ENCODE data around the gene ASPRV1. TPM values are rescaled to one million over a fixed set of nuclear protein-coding genes. Genes with fewer than 3 reads are reported as not detected.

ASPRV1 gene
- total and polyA plus RNA-seq, 10 of the 15 experiments (the other 5 are each of a cell fraction or from before 2014, with no cell fraction given) = 0.11 to 1.1 (median 0.33) TPM

- TF ChIP-seq, protein P1, sequence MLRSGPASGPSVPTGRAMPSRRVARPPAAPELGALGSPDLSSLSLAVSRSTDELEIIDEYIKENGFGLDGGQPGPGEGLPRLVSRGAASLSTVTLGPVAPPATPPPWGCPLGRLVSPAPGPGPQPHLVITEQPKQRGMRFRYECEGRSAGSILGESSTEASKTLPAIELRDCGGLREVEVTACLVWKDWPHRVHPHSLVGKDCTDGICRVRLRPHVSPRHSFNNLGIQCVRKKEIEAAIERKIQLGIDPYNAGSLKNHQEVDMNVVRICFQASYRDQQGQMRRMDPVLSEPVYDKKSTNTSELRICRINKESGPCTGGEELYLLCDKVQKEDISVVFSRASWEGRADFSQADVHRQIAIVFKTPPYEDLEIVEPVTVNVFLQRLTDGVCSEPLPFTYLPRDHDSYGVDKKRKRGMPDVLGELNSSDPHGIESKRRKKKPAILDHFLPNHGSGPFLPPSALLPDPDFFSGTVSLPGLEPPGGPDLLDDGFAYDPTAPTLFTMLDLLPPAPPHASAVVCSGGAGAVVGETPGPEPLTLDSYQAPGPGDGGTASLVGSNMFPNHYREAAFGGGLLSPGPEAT (IDR thresholded peaks at IDR 0.05; ENCODE audit: low read depth) = no peak
- no peak for TF ChIP-seq PML (IDR thresholded peaks at IDR 0.05; ENCODE audit: low read length)
- no peak for TF ChIP-seq BCL11A (IDR thresholded peaks at IDR 0.05; ENCODE audit: low read depth, low read length)
Observed at GRCh38 chr2:69985688-69986087, 24.3 kb upstream of the ASPRV1 start (continued).

GRCh38 chr2:69985216-69985615 is 23.8 kb upstream of the ASPRV1 start:
- WGBS (ENCODE audit: insufficient coverage, insufficient replicate concordance, low lambda C conversion rate, missing lambda C conversion rate) = 100% methylated on average over 3 of the region's 3 CpGs
- Histone ChIP-seq H3K9me3 (replicated peaks; ENCODE audit: control insufficient read depth, insufficient read depth, low read length) (no peaks in the 10 kb centered on the region), H3K79me2 (ENCODE audit: control insufficient read depth, insufficient read depth, low read length) (no peaks in the 10 kb centered on the region), H3K27me3 (replicated peaks in 1 of 2; ENCODE audit: control insufficient read depth in 2 of 2, insufficient read depth in 2 of 2, low read length in 1 of 2) (no peaks in the 10 kb centered on the region), H2AFZ (ENCODE audit: control insufficient read depth, low read depth, low read length) (no peak overlapping the region), H4K20me1 (ENCODE audit: control insufficient read depth, insufficient read depth) (no peaks in the 10 kb centered on the region), H3K9ac (ENCODE audit: control insufficient read depth, insufficient read depth, low read length) (no peak overlapping the region), H3K27ac (ENCODE audit: control insufficient read depth, insufficient read depth) (no peak overlapping the region), H3K4me3 (no peak overlapping the region), H3K36me3 (ENCODE audit: control insufficient read depth in 2 of 2, insufficient read depth in 2 of 2, low read length in 1 of 2) (no peaks in the 10 kb centered on the region), H3K4me1 (ENCODE audit: control insufficient read depth, insufficient read depth, low read length) (no peaks in the 10 kb centered on the region), H3K4me2 (ENCODE audit: control insufficient read depth, insufficient read depth) (no peak overlapping the region)
- no peak for TF ChIP-seq ZBTB11 (CRISPR knock-in tag; IDR thresholded peaks at IDR 0.05)
- no peak for TF ChIP-seq POLR2A (IDR thresholded peaks at IDR 0.05; ENCODE audit: low read depth, low read length)
- TF ChIP-seq, protein P2, sequence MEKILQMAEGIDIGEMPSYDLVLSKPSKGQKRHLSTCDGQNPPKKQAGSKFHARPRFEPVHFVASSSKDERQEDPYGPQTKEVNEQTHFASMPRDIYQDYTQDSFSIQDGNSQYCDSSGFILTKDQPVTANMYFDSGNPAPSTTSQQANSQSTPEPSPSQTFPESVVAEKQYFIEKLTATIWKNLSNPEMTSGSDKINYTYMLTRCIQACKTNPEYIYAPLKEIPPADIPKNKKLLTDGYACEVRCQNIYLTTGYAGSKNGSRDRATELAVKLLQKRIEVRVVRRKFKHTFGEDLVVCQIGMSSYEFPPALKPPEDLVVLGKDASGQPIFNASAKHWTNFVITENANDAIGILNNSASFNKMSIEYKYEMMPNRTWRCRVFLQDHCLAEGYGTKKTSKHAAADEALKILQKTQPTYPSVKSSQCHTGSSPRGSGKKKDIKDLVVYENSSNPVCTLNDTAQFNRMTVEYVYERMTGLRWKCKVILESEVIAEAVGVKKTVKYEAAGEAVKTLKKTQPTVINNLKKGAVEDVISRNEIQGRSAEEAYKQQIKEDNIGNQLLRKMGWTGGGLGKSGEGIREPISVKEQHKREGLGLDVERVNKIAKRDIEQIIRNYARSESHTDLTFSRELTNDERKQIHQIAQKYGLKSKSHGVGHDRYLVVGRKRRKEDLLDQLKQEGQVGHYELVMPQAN (conservative IDR thresholded peaks at IDR 0.05) = no peak
- TF ChIP-seq SMARCA5 (IDR thresholded peaks at IDR 0.05) = no peak
- no peak for TF ChIP-seq RAD21 (IDR thresholded peaks at IDR 0.05; ENCODE audit: insufficient read depth, low read depth, low read length)
- no peak for TF ChIP-seq SMC3 (IDR thresholded peaks at IDR 0.05; ENCODE audit: borderline replicate concordance, low read length)
- TF ChIP-seq CREB1 (IDR thresholded peaks at IDR 0.05; ENCODE audit: low read depth) = no peak
- TF ChIP-seq ZSCAN29 (IDR thresholded peaks at IDR 0.05) = no peak
- no peak for TF ChIP-seq FOS (IDR thresholded peaks at IDR 0.05; ENCODE audit: borderline replicate concordance, extremely low read depth, insufficient read length)
- no peak for TF ChIP-seq NFYA (IDR thresholded peaks at IDR 0.05; ENCODE audit: borderline replicate concordance, low read depth, low read length)
- no peak for TF ChIP-seq FOXK2 (IDR thresholded peaks at IDR 0.05)
- no peak for TF ChIP-seq RB1 (IDR thresholded peaks at IDR 0.05; ENCODE audit: borderline replicate concordance)
- TF ChIP-seq CREM (IDR thresholded peaks at IDR 0.05; ENCODE audit: low read depth) = no peak
- ChIA-PET RAD21 (ENCODE audit: unreplicated experiment) (no interaction called here), CTCF (interaction anchor here (1.0 kb wide), 1 partner anchor 91 kb away, joined by 3 read pairs; the partner anchor contains the start of gene SNRNP27), SMC1A (ENCODE audit: uncharacterized antibody, unreplicated experiment) (no interaction called here), POLR2A (no interaction called here)
- in situ Hi-C loops (cut with MboI) = no loop called here
- FAIRE-seq (no peak), DNase-seq (ENCODE audit: low read depth, low spot score) (no peak), ATAC-seq (no peak)
- intact Hi-C loops (cut with micrococcal nuclease; ENCODE audit: unreplicated experiment) = no loop called here
- no TSS peak for BruUV-seq (replicated peaks)
